GM12892 (cell line): ENCODE data around the gene PIM3.

Experiments
- POLR2A ChIP-seq: IDR thresholded peaks from 2 replicates; pipeline ENCODE4 v1.6.1; 2011; ENCODE audit warnings: low read depth, low read length, control low read depth
- TAF1 ChIP-seq: IDR thresholded peaks from 2 replicates; pipeline ENCODE4 v1.6.1; 2011; ENCODE audit warnings: low read depth, mild to moderate bottlenecking, control low read depth, low read length, borderline replicate concordance

DNA sequence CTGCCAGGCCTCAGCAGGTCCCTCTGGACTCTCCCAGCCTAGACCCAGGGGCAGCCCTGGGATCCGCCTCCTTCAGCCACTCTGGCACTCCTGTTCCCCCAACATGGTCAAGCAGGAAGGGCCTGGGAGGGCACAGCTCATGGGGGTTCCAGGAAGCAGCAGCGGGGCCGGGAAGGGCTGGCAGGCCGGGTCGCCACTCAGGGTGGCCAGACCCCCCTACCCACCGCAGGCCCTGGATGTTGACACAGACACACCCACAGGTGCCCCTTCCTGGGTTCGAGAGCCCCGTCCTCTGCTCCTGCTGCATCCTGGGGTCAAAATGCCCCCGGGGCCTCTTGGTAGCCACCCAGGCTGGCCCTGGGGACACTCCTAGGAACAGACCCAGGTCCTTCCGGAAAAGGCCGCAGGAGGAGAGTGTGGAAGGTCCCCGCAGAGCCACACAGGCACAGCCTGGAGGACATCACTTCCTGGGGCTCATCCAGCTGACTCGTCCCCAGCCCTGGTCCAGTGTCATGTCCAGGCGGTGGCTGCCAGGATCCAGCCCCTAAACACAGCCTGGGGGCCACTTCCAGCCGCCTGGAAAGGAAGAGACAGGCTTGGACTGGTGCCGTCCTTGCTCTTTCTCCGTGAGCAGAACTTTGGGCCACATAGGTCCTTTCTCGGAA is 6.8 kb upstream of the PIM3 start:
- TF ChIP-seq POLR2A (no peak), TAF1 (no peak)
